Uterus (tissue), 4 donors: ENCODE results near the gene HYI. TPM values are rescaled to one million over a fixed set of nuclear protein-coding genes. Genes with fewer than 3 reads are reported as not detected.

Experiments used
- DNase-seq, 2 donors: peaks; one replicate each; pipeline ENCODE4 v3.0.0-alpha.2; 2019 to 2020
- H3K27ac ChIP-seq, 2 donors: fragments of 200-600 bp; sonication (generic); 1 replicate in 1 of 2; 2 replicates in 1 of 2; pipeline ENCODE4 v1.5.1; 2016 to 2018
- H3K27me3 ChIP-seq, 2 donors: fragments of 200-600 bp; sonication (generic); one replicate each; pipeline ENCODE4 v1.5.1; 2018 to 2019; ENCODE audit warnings: control low read depth in 1 of 2
- H3K36me3 ChIP-seq, 2 donors: fragments of 200-600 bp; sonication (generic); one replicate each; pipeline ENCODE4 v1.5.1; 2019; ENCODE audit warnings: control low read depth in 1 of 2
- H3K4me1 ChIP-seq, 2 donors: fragments of 200-600 bp; sonication (generic); one replicate each; pipeline ENCODE4 v1.5.1; 2018 to 2019; ENCODE audit warnings: control low read depth in 1 of 2
- H3K4me3 ChIP-seq, 2 donors: fragments of 200-600 bp; sonication (generic); 1 replicate in 1 of 2; 2 replicates in 1 of 2; pipeline ENCODE4 v1.5.1; 2018 to 2019; ENCODE audit warnings: mild to moderate bottlenecking in 1 of 2
- H3K9me3 ChIP-seq, 2 donors: fragments of 200-600 bp; sonication (generic); one replicate each; pipeline ENCODE4 v1.5.1; 2019; ENCODE audit warnings: control low read depth in 1 of 2
- POLR2A ChIP-seq, 2 donors: fragments of 450-650 bp; IDR thresholded peaks; one replicate each; pipeline ENCODE4 v1.6.1; 2016; ENCODE audit warnings: antibody characterized with exemption in 2 of 2, mild to moderate bottlenecking in 1 of 2, moderate library complexity in 1 of 2
- intact Hi-C: fragments of 100-400 bp; cut with DNase I; formaldehyde crosslinking; loops from one replicate; pipeline ENCODE4 v1.15.1; 2023; ENCODE audit warnings: low total_unique reads
- total RNA-seq, 4 donors: library from RNA; depleted of rRNA in 3 of 4; stranded (reverse); fragments of >200 nt in 3 of 4; gene quantifications; one replicate each; pipeline versions ENCODE4 v1.1.0 to v1.2.4, GENCODE V29; 2014 to 2023
- TF ChIP-seq, protein P1 (sequence below), 4 experiments: fragments of 200-600 bp in 2 of 4; fragments of 450-650 bp in 2 of 4; sonication (generic) in 2 of 4; IDR thresholded peaks; one replicate each; pipeline ENCODE4 v1.5.1; 2016 to 2019; ENCODE audit warnings: antibody characterized with exemption in 4 of 4, mild to moderate bottlenecking in 2 of 4, moderate library complexity in 1 of 4
- donor health status: DM: yes; HTN: yes; CAD: no.

The HYI gene
- total RNA-seq, 4 donors from 2014 or later = 34.8 to 84.7 (median 70.5) TPM

DNA sequence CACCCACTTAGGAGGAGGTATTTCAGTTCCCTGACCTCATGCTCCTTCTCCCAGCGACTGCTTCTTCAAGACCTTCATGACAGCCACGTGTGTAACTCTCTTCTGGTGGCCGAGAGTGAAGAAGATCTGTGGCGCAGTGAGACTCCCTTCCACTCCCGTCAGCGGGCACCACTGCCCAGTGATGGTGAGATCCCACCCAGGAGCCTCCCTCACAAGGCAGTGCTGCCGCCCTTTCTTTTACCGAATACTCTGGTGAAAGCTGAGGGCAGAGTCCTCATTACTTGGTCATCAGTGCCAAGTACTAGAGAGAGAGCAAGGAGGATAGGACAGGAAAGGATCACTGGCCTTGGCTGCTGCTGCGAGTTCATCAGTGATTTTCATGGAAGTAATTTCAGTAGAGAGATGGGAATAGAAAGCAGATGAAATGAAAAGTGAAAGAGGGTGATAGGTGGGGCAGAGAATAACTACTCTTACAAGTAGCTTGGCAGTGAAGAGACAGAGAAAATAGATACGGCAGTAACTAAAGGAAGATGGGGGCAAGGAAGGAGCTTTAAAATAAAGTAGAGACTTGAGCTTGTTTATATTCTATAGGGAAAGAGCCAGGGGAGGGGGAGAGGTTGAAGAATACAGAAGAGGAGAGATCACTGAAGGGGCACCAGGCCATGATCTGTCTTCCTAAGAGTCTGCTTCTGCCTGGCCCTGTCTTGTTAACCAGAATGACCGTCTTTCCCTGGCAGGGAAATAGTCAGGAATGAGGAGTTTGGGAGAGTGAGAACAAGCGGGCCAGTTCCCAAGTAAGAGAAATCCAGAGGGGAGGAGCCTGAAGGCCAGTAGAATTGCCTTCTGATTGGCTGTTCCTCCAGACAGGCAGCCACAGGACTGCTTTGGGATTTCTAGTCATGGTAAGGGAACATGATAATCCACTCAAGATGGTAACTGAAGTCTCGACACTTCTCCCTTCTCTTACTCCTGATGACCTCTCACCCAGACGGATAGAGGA lies 18.3 kb downstream of the HYI start:
- H3K36me3 ChIP-seq = no peaks in the 10 kb centered on the region
- peak overlapping the region; percentile 69 to 79 for H3K27ac ChIP-seq
- H3K4me1 ChIP-seq = no peaks in the 10 kb centered on the region
- no peaks in the 10 kb centered on the region for H3K27me3 ChIP-seq
- intact Hi-C loops = no loop called here
- H3K4me3 ChIP-seq = no peak overlapping the region
- no peak for TF ChIP-seq POLR2A (IDR thresholded peaks at IDR 0.05)
- TF ChIP-seq, protein P1, sequence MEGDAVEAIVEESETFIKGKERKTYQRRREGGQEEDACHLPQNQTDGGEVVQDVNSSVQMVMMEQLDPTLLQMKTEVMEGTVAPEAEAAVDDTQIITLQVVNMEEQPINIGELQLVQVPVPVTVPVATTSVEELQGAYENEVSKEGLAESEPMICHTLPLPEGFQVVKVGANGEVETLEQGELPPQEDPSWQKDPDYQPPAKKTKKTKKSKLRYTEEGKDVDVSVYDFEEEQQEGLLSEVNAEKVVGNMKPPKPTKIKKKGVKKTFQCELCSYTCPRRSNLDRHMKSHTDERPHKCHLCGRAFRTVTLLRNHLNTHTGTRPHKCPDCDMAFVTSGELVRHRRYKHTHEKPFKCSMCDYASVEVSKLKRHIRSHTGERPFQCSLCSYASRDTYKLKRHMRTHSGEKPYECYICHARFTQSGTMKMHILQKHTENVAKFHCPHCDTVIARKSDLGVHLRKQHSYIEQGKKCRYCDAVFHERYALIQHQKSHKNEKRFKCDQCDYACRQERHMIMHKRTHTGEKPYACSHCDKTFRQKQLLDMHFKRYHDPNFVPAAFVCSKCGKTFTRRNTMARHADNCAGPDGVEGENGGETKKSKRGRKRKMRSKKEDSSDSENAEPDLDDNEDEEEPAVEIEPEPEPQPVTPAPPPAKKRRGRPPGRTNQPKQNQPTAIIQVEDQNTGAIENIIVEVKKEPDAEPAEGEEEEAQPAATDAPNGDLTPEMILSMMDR (IDR thresholded peaks at IDR 0.05) = no peak
- no peaks in the 10 kb centered on the region for H3K9me3 ChIP-seq
- DNase-seq = peak; percentile 70 to 71

DNA sequence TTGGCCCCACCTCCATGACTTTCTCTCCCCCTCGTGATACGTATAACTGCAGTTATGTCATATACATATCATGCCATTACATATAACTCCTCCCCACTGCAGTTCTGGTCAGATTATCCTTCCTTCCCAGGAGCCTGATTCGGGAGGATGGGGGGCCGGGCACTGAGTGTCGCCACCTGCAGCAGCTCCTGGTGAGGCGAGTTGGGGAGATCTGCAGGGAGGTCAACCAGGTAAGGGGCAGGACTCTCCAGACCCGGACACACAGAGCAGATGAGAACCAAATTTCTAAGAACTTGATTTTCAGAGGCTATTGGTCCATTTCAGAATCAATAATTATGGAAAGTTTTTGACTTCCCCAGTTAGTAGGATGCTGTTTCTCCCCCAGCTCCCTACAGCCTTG lies 19.5 kb downstream of the HYI start:
- H3K27ac ChIP-seq = no peak overlapping the region
- intact Hi-C loops = no loop called here
- H3K36me3 ChIP-seq = no peaks in the 10 kb centered on the region
- DNase-seq = peak in 1 of 2 donors; percentile 10
- H3K9me3 ChIP-seq = no peaks in the 10 kb centered on the region
- no peaks in the 10 kb centered on the region for H3K4me1 ChIP-seq
- H3K4me3 ChIP-seq = no peak overlapping the region
- no peaks in the 10 kb centered on the region for H3K27me3 ChIP-seq
- TF ChIP-seq POLR2A (IDR thresholded peaks at IDR 0.05) = no peak

DNA sequence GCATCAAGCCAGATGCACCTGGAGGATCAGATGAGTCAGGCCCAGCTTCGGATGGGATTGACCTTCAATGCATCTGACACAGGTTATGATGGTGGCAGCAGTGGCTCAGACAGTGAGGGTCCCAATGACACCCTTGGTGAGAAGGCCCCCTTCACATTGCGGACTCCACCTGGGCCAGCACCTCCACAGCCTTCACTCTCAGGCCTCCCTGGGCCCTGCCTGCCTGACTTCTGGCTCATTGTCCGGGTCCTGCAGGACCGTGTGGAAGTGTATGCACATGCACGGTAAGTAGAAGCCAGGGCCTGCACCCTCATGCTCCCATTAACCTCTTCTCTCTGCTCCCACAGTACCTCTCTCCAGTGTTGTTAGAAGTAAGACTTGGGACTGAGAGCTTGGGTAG lies 20.8 kb downstream of the HYI start:
- TF ChIP-seq POLR2A (IDR thresholded peaks at IDR 0.05) = no peak
- TF ChIP-seq, protein P1 (IDR thresholded peaks at IDR 0.05) = no peak
- H3K4me3 ChIP-seq = no peak overlapping the region
- no peaks in the 10 kb centered on the region for H3K9me3 ChIP-seq
- no peak for DNase-seq
- intact Hi-C loops = no loop called here
- H3K27ac ChIP-seq = no peak overlapping the region
- H3K27me3 ChIP-seq = no peaks in the 10 kb centered on the region
- H3K36me3 ChIP-seq = no peaks in the 10 kb centered on the region
- no peaks in the 10 kb centered on the region for H3K4me1 ChIP-seq

DNA sequence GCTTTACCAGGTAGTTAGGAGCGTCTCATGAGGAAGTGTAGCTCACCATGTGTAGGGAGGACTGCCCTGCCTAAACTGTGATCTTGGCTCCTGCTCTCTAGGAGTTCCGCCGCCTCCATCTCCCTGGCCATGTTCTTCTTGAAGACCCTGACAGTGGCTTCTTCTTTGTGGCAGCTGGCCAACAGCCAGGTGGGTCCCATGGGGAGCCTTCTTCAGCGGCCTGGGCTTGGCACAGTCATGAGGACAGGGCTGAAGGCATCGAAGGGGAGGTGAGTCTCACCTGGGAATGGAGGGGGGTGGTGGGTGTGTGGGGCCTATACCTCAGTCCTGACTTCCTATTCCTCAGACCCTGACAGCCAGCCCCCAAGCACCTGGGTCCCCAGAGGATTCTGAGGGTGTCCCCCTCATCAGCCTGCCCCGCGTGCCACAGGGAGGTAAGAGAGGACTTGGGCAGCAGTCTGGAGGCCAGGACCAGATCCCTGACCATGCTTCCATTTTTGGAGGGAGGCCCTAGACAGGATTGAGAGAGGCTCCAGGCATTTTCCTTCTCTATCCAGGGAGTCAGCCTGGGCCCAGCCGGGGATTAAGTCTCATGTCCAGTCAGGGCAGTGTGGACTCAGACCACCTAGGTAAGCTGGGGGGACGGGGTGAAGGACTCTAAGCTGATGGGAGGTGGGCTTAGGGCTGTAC lies 21.4 kb downstream of the HYI start:
- no peaks in the 10 kb centered on the region for H3K9me3 ChIP-seq
- peak in 1 of 2 donors; percentile 15 for DNase-seq
- H3K27ac ChIP-seq = no peak overlapping the region
- no peak for TF ChIP-seq POLR2A (IDR thresholded peaks at IDR 0.05)
- TF ChIP-seq, protein P1 (IDR thresholded peaks at IDR 0.05) = no peak
- H3K4me1 ChIP-seq = no peaks in the 10 kb centered on the region
- no peaks in the 10 kb centered on the region for H3K27me3 ChIP-seq
- intact Hi-C loops = no loop called here
- H3K36me3 ChIP-seq = no peaks in the 10 kb centered on the region
- no peak overlapping the region for H3K4me3 ChIP-seq

DNA sequence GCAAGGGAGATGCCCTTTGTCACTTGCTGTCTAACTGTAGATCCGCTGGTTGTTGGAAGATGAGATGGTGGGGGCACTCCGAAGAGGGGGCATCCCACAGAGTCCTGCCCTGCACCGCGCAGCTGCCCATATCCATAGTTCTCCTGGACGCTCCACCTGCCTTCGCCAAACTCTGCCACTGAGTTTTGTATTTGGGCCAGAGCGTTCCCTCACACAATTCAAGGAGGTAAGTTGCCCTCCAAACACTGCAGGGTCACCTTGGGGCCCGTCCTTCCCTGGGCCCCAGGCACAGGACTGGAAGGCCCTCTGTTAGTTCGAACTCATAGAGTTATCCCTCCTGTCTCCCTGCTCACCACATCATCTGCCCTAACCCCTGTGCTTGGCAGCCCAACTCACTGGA lies 22.1 kb downstream of the HYI start:
- Histone ChIP-seq H3K27me3 (no peaks in the 10 kb centered on the region), H3K4me1 (no peaks in the 10 kb centered on the region), H3K27ac (no peak overlapping the region), H3K4me3 (no peak overlapping the region), H3K9me3 (no peaks in the 10 kb centered on the region), H3K36me3 (no peaks in the 10 kb centered on the region)
- intact Hi-C loops = no loop called here
- TF ChIP-seq POLR2A (IDR thresholded peaks at IDR 0.05) = no peak
- TF ChIP-seq, protein P1 (IDR thresholded peaks at IDR 0.05) = no peak
- DNase-seq = peak in 1 of 2 donors; percentile 9
